Activated CD4-positive, alpha-beta T cell treated with anti-CD3 and anti-CD28 coated beads for 36 hours (primary cell): ENCODE data around the gene MITF. TPM values are rescaled to one million over a fixed set of nuclear protein-coding genes. Genes with fewer than 3 reads are reported as not detected.

Source experiments
- ATAC-seq: fragments of 200-7000 bp; cut with Tn5 transposase; one replicate; pipeline ENCODE4 v1.10.0; 2021; ENCODE audit warnings: mild to moderate bottlenecking, moderate library complexity
- CTCF ChIA-PET: fragments of 350-600 bp; sonication (Branson Sonifier 250); formaldehyde crosslinking; loops from one replicate; lab custom pipeline; 2021; ENCODE audit warnings: antibody characterized with exemption; lab: Charles Lee
- POLR2A ChIA-PET: fragments of 350-600 bp; sonication (Branson Sonifier 250); formaldehyde crosslinking; loops from one replicate; lab custom pipeline; 2021; ENCODE audit warnings: antibody characterized with exemption, inconsistent platforms; lab: Charles Lee
- DNase-seq: peaks from one replicate; pipeline ENCODE4 v3.0.0-alpha.2; 2020
- H3K27ac Mint-ChIP-seq: one replicate; pipeline ENCODE4 v1.8.0; 2021; ENCODE audit warnings: mixed read lengths
- H3K27me3 Mint-ChIP-seq: one replicate; pipeline ENCODE4 v1.8.0; 2021; ENCODE audit warnings: mixed read lengths
- H3K36me3 Mint-ChIP-seq: one replicate; pipeline ENCODE4 v1.8.0; 2021; ENCODE audit warnings: low read depth, mixed read lengths
- H3K4me1 Mint-ChIP-seq: one replicate; pipeline ENCODE4 v1.8.0; 2021; ENCODE audit warnings: mixed read lengths
- H3K4me3 Mint-ChIP-seq: one replicate; pipeline ENCODE4 v1.8.0; 2021; ENCODE audit warnings: mild to moderate bottlenecking, moderate library complexity, mixed read lengths
- H3K9me3 Mint-ChIP-seq: one replicate; pipeline ENCODE4 v1.8.0; 2021; ENCODE audit warnings: low read depth, mixed read lengths
- intact Hi-C, 2 experiments: fragments of 100-400 bp; cut with DNase I in 1 of 2; cut with micrococcal nuclease in 1 of 2; formaldehyde crosslinking; loops; one replicate each; pipeline versions ENCODE4 v1.14.2 to v1.15.1; 2022 to 2024; cut with DNase I, micrococcal nuclease
- total RNA-seq, 2 experiments: library from RNA; stranded (reverse); gene quantifications; one replicate each; pipeline ENCODE4 v1.2.3, GENCODE V29; 2021

MITF gene
- total RNA-seq, 2 experiments from 2014 or later: 0.63 TPM; not detected in 1

DNA sequence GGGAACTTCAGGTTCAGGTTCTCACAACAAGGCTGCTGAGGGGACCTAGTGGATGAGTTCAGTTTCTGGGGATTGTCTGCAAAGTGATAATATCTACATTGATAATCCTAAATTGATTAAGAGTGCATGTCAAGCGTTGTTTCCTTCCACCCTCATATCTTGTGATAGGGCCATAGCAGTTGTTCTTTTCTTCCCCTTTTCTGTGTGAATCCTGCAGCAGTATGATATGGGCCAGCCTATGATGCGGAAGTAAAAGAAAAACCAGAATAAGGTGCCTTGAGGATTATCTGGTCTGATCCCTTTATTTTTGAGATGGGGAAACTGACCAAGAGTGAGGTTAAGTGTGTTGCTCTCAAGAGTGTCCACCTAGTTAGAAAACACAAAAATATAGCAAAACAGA is 86.2 kb downstream of the MITF start:
- Mint-ChIP-seq H3K27me3 (peaks cover 2% of the 10 kb centered on the region), H3K36me3 (no peaks in the 10 kb centered on the region), H3K27ac (no peak overlapping the region), H3K4me3 (no peak overlapping the region), H3K4me1 (no peaks in the 10 kb centered on the region), H3K9me3 (no peaks in the 10 kb centered on the region)
- DNase-seq: no peak
- intact Hi-C loops: loop anchor here in 1 of 2 experiments (10.0 kb wide), 1 partner anchor 61 kb away; no protein-coding TSS in a partner anchor
- CTCF ChIA-PET: no interaction called here
- ATAC-seq: no peak
- POLR2A ChIA-PET: no interaction called here

DNA sequence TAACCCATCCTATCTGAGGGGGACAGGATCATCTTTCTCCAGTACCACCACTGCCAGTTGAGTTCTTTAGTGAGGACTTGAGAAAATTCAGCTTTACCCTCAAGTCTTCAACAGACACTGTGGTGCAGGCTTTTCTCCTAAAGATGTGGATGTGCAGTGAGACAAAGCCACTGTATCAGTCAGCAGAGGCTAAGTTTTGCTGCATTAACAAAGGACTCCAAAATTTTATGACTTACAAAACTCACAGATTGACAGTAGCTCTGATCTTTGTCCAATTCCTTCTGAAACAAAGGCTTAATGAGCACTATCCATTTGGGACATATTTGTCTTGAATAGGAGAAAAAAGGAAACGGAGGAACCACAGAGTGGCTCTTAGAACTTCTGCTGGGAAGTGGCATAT is 87.9 kb downstream of the MITF start:
- POLR2A ChIA-PET: no interaction called here
- ATAC-seq (no peak), DNase-seq (no peak)
- H3K27ac Mint-ChIP-seq: no peak overlapping the region
- peaks cover 2% of the 10 kb centered on the region for H3K27me3 Mint-ChIP-seq
- no peaks in the 10 kb centered on the region for H3K9me3 Mint-ChIP-seq
- H3K36me3 Mint-ChIP-seq: no peaks in the 10 kb centered on the region
- CTCF ChIA-PET: no interaction called here
- intact Hi-C loops: loop anchor here in 1 of 2 experiments (10.0 kb wide), 1 partner anchor 62 kb away; no protein-coding TSS in a partner anchor
- H3K4me3 Mint-ChIP-seq: no peak overlapping the region
- no peaks in the 10 kb centered on the region for H3K4me1 Mint-ChIP-seq

DNA sequence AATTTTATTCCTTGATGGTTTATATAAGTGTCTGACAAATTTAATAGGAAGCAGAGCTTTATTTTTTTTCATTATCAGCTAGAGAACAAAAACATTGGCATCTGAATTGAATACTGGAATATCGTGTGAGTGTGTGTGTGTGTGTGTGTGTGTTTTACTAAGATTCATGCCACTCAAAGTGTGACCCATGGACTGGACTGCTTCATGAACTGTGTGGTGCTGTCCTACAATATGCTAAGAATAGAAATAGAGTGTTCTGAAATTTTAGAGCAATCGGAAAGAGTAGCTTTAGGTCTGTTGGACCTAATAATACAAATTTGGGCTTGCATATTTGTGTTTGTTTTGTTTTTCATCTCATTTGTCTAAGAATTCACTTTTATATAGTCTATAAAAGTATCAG is 89.6 kb downstream of the MITF start:
- DNase-seq (no peak), ATAC-seq (no peak)
- no peaks in the 10 kb centered on the region for H3K4me1 Mint-ChIP-seq
- H3K27ac Mint-ChIP-seq: no peak overlapping the region
- no peak overlapping the region for H3K4me3 Mint-ChIP-seq
- peaks cover 2% of the 10 kb centered on the region for H3K27me3 Mint-ChIP-seq
- ChIA-PET POLR2A (no interaction called here), CTCF (interaction anchor here (0.9 kb wide), 1 partner anchor 13 kb away, joined by 3 read pairs; no protein-coding TSS in a partner anchor)
- no peaks in the 10 kb centered on the region for H3K9me3 Mint-ChIP-seq
- intact Hi-C loops: loop anchor here in 1 of 2 experiments (10.0 kb wide), 1 partner anchor 64 kb away; no protein-coding TSS in a partner anchor
- H3K36me3 Mint-ChIP-seq: no peaks in the 10 kb centered on the region

DNA sequence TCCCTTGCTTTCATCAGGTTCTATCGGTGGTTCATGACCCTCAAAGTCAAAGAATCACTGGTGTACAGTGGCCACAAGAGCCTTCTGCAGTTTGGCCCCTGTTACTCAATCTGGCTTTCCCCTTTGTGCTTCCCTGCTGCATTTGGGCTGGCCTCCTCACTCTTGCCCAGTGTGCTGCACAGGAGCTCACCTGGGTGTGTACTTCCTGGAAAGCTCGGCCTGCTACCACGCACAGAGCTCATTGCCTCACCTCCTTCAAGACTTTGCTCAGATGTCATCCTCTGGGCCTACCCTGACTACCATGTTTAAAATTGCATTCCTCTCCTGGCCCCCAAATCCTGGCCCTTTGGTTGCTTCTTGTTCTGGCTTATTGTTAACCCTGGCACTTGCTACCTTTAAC is 90.9 kb downstream of the MITF start:
- Mint-ChIP-seq H3K36me3 (no peaks in the 10 kb centered on the region), H3K9me3 (peaks cover 4% of the 10 kb centered on the region), H3K4me1 (no peaks in the 10 kb centered on the region), H3K4me3 (no peak overlapping the region), H3K27me3 (peaks cover 2% of the 10 kb centered on the region), H3K27ac (no peak overlapping the region)
- ATAC-seq (no peak), DNase-seq (no peak)
- POLR2A ChIA-PET: no interaction called here
- CTCF ChIA-PET: interaction anchor here (1.4 kb wide), 1 partner anchor 9 kb away, joined by 3 read pairs; no protein-coding TSS in a partner anchor
- intact Hi-C loops: no loop called here

DNA sequence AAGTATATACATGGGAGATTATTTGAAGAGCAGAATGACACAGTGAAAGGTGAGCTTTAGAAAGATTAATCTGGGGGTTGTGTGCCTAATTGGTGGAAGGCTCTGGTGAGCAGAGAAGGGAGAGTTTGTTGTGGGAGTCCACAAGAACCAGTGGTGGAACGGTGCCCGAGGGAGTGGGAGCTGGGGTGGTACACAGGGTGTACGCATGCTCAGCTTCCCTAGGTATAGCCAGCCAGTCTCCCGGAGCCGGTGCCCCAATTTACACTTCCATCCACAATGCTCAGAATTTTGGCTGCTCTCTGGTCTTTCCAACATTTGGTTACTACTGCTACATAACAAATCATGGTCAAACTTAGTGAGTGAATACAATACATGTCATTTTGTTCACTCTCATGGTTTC is 92.5 kb downstream of the MITF start:
- Mint-ChIP-seq H3K27ac (no peak overlapping the region), H3K4me3 (no peak overlapping the region), H3K9me3 (peaks cover 10% of the 10 kb centered on the region), H3K27me3 (peaks cover 2% of the 10 kb centered on the region), H3K36me3 (peaks cover 2% of the 10 kb centered on the region), H3K4me1 (no peaks in the 10 kb centered on the region)
- ChIA-PET POLR2A (no interaction called here), CTCF (no interaction called here)
- intact Hi-C loops: no loop called here
- DNase-seq (no peak), ATAC-seq (no peak)

DNA sequence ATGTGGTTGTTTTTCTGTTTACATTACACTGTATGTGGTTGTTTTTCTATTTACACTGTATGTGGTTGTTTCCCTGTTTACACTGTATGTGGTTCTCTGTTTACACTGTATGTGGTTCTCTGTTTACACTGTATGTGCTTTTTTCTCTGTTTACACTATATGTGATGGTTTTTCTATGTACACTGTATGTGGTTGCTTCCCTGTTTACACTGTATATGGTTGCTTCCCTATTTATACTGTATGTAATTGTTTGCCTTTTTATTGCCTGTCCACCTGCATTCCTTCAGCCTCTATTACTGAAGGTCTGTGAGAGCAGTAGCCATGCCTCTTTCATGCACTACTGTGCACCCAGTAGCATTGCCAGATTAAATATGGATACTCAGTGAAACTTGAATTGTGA is 94.3 kb downstream of the MITF start:
- Mint-ChIP-seq H3K27me3 (no peaks in the 10 kb centered on the region), H3K27ac (no peak overlapping the region), H3K9me3 (peaks cover 10% of the 10 kb centered on the region), H3K36me3 (peaks cover 2% of the 10 kb centered on the region), H3K4me1 (no peaks in the 10 kb centered on the region), H3K4me3 (no peak overlapping the region)
- ChIA-PET POLR2A (no interaction called here), CTCF (no interaction called here)
- intact Hi-C loops: no loop called here
- DNase-seq (no peak), ATAC-seq (no peak)

DNA sequence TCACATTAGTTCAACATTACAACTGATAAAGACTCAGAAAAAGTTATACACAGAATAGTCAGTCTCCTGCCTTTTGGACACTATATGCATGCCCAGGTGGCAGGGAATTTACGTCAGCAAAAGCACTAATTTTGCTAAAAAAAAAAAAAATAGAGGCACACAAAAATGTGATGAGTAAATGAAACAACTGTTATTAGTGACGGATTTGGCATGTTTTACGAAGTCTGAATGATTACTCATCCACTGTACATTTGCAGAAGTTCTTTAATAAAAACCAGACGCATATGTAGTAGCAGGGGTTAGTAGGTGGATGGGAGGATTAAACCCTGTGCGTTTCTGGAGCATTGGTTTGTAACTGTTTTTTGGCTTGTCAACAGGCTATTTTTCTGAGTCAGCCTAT is 99.0 kb downstream of the MITF start:
- no peak for DNase-seq
- ChIA-PET POLR2A (no interaction called here), CTCF (interaction anchor here (1.0 kb wide), 1 partner anchor 110 kb away, joined by 5 read pairs; no protein-coding TSS in a partner anchor)
- Mint-ChIP-seq H3K4me1 (no peaks in the 10 kb centered on the region), H3K27me3 (no peaks in the 10 kb centered on the region), H3K36me3 (peaks cover 2% of the 10 kb centered on the region), H3K27ac (no peak overlapping the region), H3K9me3 (peaks cover 10% of the 10 kb centered on the region), H3K4me3 (no peak overlapping the region)
- intact Hi-C loops: no loop called here
- ATAC-seq: no peak

DNA sequence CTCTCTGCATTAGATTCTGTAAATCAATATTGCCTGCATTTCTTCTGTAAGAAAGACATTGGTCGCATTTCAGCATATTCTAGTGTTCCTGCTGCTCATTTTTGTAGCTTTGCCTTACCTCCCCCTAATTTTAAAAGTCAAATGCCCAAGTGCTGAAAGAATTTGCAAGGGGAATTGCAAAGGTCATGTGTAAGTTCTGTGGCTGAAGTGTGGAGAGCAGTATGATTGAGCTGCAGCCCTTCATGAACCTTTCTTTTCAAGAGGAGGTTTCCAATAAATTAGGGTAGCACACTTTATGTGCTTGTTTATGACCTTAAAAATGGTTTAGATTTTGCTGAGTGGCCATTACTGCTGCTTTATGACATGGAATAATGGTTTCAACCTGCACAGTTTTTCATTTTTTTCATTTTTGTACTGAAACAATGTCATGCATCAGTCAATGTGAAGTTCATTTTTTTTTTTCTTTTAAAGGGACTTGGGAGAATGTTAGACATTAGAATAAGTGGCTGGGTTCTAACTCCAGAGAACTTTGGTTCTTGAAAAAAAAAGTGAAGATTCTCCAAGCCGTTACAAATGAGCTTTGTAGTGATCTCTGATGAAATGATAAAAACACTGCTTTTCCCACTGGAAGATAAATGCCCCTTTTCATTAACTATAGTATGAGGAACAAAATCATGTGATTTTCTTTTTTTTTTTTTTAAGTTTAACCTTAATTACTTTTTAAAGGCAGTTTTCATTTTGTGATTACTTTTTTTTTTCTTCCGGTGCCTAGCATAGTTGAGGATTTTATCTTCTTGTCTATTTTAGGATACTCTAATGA is 99.6 kb downstream of the MITF start:
- Mint-ChIP-seq H3K27ac (no peak overlapping the region), H3K9me3 (peaks cover 10% of the 10 kb centered on the region), H3K27me3 (no peaks in the 10 kb centered on the region), H3K4me1 (no peaks in the 10 kb centered on the region), H3K4me3 (no peak overlapping the region), H3K36me3 (peaks cover 2% of the 10 kb centered on the region)
- ATAC-seq (no peak), DNase-seq (no peak)
- ChIA-PET CTCF (interaction anchor here (1.0 to 1.2 kb wide), 2 partner anchors 9 to 109 kb away, joined by 3 to 5 read pairs; no protein-coding TSS in a partner anchor), POLR2A (no interaction called here)
- intact Hi-C loops: no loop called here

DNA sequence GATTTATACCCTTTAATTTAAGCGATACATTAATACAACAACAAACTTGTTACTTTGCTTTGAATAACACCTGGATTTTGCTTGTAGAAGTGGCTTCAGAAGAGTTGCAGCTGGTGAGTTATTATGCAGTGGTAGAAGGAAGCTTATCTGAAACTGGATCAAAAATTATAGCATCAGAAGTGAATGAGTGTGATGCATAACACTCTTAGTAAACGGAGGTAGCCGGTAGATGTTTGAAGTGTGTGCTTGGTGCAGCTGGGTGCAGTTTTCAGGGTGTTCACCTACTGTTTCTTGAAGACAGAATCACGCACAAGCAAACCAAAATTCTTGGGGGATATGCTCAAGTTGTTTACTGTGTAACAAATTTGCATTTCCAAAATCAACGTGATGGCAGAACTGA is 103.1 kb downstream of the MITF start:
- Mint-ChIP-seq H3K27ac (no peak overlapping the region), H3K4me1 (no peaks in the 10 kb centered on the region), H3K4me3 (no peak overlapping the region), H3K9me3 (no peaks in the 10 kb centered on the region), H3K27me3 (no peaks in the 10 kb centered on the region), H3K36me3 (no peaks in the 10 kb centered on the region)
- intact Hi-C loops: loop anchor here in 1 of 2 experiments (10.0 kb wide), 1 partner anchor 58 kb away; no protein-coding TSS in a partner anchor
- ATAC-seq (no peak), DNase-seq (no peak)
- ChIA-PET POLR2A (no interaction called here), CTCF (interaction anchor here (0.9 kb wide), 1 partner anchor 13 kb away, joined by 3 read pairs; no protein-coding TSS in a partner anchor)

DNA sequence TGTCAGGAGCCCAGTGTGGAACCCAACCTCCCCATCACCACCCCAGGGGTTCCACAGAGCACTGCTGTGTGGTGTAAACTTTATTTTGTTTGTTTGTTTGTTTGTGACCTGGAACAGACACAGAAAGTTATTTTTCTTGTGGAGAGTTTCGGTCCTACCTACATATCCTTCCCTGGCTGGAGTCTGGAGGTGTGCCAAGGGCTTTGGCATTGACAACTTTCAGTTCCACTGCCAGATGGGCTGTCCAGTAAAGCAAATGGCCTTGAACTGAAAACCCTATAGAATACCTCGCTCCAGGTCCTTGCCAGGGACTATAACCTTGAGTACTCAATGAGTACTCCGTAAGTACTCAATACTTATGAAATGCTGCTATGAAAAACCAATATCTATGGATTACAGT is 103.5 kb downstream of the MITF start:
- H3K4me1 Mint-ChIP-seq: no peaks in the 10 kb centered on the region
- H3K36me3 Mint-ChIP-seq: no peaks in the 10 kb centered on the region
- CTCF ChIA-PET: interaction anchor here (0.9 kb wide), 1 partner anchor 13 kb away, joined by 3 read pairs; no protein-coding TSS in a partner anchor
- no peak overlapping the region for H3K27ac Mint-ChIP-seq
- H3K9me3 Mint-ChIP-seq: no peaks in the 10 kb centered on the region
- POLR2A ChIA-PET: no interaction called here
- DNase-seq (no peak), ATAC-seq (no peak)
- no peak overlapping the region for H3K4me3 Mint-ChIP-seq
- H3K27me3 Mint-ChIP-seq: no peaks in the 10 kb centered on the region
- intact Hi-C loops: loop anchor here in 1 of 2 experiments (10.0 kb wide), 1 partner anchor 58 kb away; no protein-coding TSS in a partner anchor

DNA sequence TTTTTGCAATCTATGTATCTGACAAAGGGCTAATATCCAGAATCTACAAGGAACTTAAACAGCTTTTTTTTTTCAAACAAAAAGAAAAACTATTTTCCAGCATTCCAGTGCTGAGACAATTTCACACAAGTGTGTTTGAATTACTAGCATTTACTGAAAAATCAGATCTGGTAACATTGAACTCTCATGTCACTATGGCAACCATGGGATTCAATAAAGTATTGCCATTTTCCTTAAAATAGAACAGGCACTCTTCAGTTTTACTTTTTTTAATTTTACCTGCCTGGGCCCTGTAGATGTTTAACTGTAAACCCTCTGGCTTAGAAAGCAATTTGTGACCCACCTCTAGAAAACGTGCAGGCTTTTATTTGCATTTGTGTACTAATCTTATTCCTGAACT is 105.4 kb downstream of the MITF start:
- DNase-seq (no peak), ATAC-seq (no peak)
- Mint-ChIP-seq H3K27ac (no peak overlapping the region), H3K9me3 (no peaks in the 10 kb centered on the region), H3K36me3 (no peaks in the 10 kb centered on the region), H3K27me3 (peaks cover 2% of the 10 kb centered on the region), H3K4me3 (no peak overlapping the region), H3K4me1 (no peaks in the 10 kb centered on the region)
- CTCF ChIA-PET: no interaction called here
- POLR2A ChIA-PET: no interaction called here
- intact Hi-C loops: loop anchor here in 1 of 2 experiments (10.0 kb wide), 1 partner anchor 60 kb away; no protein-coding TSS in a partner anchor

DNA sequence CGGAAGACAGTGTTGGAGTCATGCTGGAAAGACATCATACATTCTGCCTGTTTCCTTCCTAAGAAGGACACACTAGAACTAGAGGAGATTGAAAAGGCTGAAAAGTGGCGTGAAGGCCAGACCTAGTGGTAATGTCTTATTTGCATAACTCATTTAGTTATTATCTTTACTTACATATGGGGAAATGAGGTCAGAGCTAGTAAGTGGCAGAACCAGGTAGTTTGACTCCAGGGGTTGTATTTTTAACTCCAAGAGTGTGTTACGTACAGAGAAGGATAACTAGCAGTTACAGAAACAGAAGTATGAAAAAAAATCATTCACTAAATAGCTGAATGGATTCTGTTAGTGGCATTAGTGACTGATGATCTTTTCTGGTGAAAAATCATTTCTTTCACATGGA is 108.0 kb downstream of the MITF start:
- no peak overlapping the region for H3K27ac Mint-ChIP-seq
- ATAC-seq (no peak), DNase-seq (no peak)
- intact Hi-C loops: loop anchor here in 1 of 2 experiments (10.0 kb wide), 1 partner anchor 63 kb away; no protein-coding TSS in a partner anchor
- H3K4me1 Mint-ChIP-seq: no peaks in the 10 kb centered on the region
- peaks cover 2% of the 10 kb centered on the region for H3K27me3 Mint-ChIP-seq
- H3K9me3 Mint-ChIP-seq: no peaks in the 10 kb centered on the region
- POLR2A ChIA-PET: no interaction called here
- no peaks in the 10 kb centered on the region for H3K36me3 Mint-ChIP-seq
- H3K4me3 Mint-ChIP-seq: no peak overlapping the region
- CTCF ChIA-PET: no interaction called here
